ENCODE results near the gene ORC5. TPM values are rescaled to one million over a fixed set of nuclear protein-coding genes. Genes with fewer than 3 reads are reported as not detected.
"Not testable (repeated sequence)": the region's sequence is repeated elsewhere in the genome, so short reads cannot be mapped to it uniquely, and the experiment has no call there.

ORC5 gene
- total and polyA plus RNA-seq, 8 donors: 2.8 to 16.5 (median 11.3) TPM

GRCh38 chr7:104196161-104196560 lies 11.7 kb downstream of the ORC5 start:
- H3K9me3 ChIP-seq: no peaks in the 10 kb centered on the region
- TF ChIP-seq CTCF (IDR thresholded peaks at IDR 0.05): no peak
- H3K27me3 ChIP-seq: no peaks in the 10 kb centered on the region
- no peaks in the 10 kb centered on the region for H3K4me1 ChIP-seq
- H3K27ac ChIP-seq: no peak overlapping the region
- ATAC-seq: no peak
- DNase-seq: no peak
- FAIRE-seq: no peak
- peaks cover 0 to 34% (median 7%) of the 10 kb centered on the region in 3 donors for H3K36me3 ChIP-seq
- WGBS, 2 donors: 90 to 91% methylated on average over 2 of the region's 2 CpGs
- no peak overlapping the region for H3K4me3 ChIP-seq
- intact Hi-C loops (cut with DNase I): no loop called here

GRCh38 chr7:104192434-104192833 lies 15.4 kb downstream of the ORC5 start:
- no peak for TF ChIP-seq CTCF (IDR thresholded peaks at IDR 0.05)

GRCh38 chr7:104185346-104185745 lies 22.5 kb downstream of the ORC5 start:
- Histone ChIP-seq H3K27me3 (no peaks in the 10 kb centered on the region), H3K9me3 (no peaks in the 10 kb centered on the region), H3K36me3 (peaks cover 0 to 33% (median 0%) of the 10 kb centered on the region in 3 donors), H3K4me3 (no peak overlapping the region), H3K27ac (no peak overlapping the region), H3K4me1 (no peaks in the 10 kb centered on the region)
- DNase-seq: no peak
- WGBS, 2 donors: 44 to 50% methylated on average over 3 of the region's 3 CpGs
- intact Hi-C loops (cut with DNase I): no loop called here
- no peak for ATAC-seq
- FAIRE-seq: no peak
- TF ChIP-seq CTCF (IDR thresholded peaks at IDR 0.05): no peak

More at GRCh38 chr7:104192434-104192833, 15.4 kb downstream of the ORC5 start:
- DNase-seq (no peak), FAIRE-seq (no peak), ATAC-seq (no peak)
- WGBS, 2 donors: 97 to 98% methylated on average over 1 of the region's 1 CpG
- Histone ChIP-seq H3K4me1 (no peaks in the 10 kb centered on the region), H3K27me3 (no peaks in the 10 kb centered on the region), H3K36me3 (peaks cover 0 to 34% (median 0%) of the 10 kb centered on the region in 3 donors), H3K9me3 (no peaks in the 10 kb centered on the region), H3K27ac (no peak overlapping the region), H3K4me3 (no peak overlapping the region)
- intact Hi-C loops (cut with DNase I): no loop called here

GRCh38 chr7:104179178-104179577 lies 28.6 kb downstream of the ORC5 start:
- Histone ChIP-seq H3K9me3 (peaks cover 0 to 2% (median 0%) of the 10 kb centered on the region in 4 donors), H3K4me3 (no peak overlapping the region), H3K4me1 (no peaks in the 10 kb centered on the region), H3K27me3 (no peaks in the 10 kb centered on the region), H3K36me3 (peaks cover 0 to 7% (median 0%) of the 10 kb centered on the region in 3 donors), H3K27ac (no peak overlapping the region)
- ATAC-seq (no peak), DNase-seq (no peak), FAIRE-seq (no peak)
- WGBS, 2 donors: 97 to 99% methylated on average over 2 of the region's 2 CpGs
- no peak for TF ChIP-seq CTCF (IDR thresholded peaks at IDR 0.05)
- intact Hi-C loops (cut with DNase I): no loop called here

GRCh38 chr7:104177565-104178083 lies 30.2 kb downstream of the ORC5 start:
- FAIRE-seq; H3K27me3 ChIP-seq; intact Hi-C loops (cut with DNase I); H3K4me3 ChIP-seq; ATAC-seq; H3K4me1 ChIP-seq; H3K27ac ChIP-seq; H3K36me3 ChIP-seq; H3K9me3 ChIP-seq; DNase-seq: not testable (repeated sequence)
- 96 to 99% methylated on average over 6 of the region's 6 CpGs for whole genome bisulfite sequencing, 2 donors
